Epidermal melanocyte (primary cell): ENCODE data around the gene POLRMT.
A peak's percentile ranks its signal among the peaks of the same experiment; 100 is the strongest.
"Not testable (repeated sequence)": the region's sequence is repeated elsewhere in the genome, so short reads cannot be mapped to it uniquely, and the experiment has no call there.

Experiments used
- DNase-seq: peaks from one replicate; pipeline ENCODE4 v3.0.0; 2011; ENCODE audit warnings: low spot score; ENCODE audit not compliant: insufficient read length

The POLRMT gene

DNA sequence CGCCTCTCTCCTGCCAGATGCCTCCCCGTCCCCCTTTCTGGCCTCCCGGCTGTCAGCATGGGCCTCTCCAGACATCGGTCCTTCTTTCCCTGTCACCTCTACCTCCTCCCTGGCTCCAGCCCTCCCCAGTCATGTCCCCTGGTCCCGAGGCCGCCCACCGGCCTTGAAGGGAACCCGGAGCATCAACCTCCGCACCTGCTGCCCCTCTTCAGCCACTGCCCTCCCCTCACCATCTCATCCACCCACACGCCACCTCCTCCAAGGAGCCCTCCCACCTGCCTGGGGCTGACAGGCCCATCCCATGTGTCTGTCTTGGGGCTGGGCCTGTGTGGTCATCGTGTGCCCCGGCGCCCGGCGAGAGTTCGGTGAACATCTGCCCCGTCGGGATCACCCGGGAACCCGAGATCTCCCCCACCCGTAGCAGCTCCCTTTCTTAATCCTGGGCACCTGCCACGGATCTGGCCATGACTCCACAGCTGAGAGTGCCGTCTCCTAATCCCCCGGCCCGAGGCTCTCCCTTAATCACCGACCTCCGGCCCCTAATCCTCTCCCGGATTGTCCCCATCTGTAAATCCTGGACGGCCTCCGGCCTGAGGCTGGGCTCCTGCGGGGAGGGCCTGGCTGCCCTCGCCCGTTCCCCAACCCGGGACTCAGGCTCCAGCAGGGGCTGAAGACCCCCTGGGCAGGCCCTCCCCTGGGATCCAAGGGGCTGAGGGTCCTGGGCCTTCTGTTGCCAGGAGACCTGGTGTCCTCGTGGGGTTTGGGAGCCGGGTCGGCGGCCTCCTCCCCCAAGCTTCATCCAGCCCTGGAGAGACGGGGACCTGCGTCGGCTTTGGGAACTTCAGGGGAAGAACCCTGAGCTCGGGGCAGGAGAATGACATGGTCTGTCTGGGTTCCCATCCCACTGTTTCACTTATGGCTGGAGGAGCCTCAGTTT, 37.7 kb downstream of the POLRMT start:
- DNase-seq: no peak

DNA sequence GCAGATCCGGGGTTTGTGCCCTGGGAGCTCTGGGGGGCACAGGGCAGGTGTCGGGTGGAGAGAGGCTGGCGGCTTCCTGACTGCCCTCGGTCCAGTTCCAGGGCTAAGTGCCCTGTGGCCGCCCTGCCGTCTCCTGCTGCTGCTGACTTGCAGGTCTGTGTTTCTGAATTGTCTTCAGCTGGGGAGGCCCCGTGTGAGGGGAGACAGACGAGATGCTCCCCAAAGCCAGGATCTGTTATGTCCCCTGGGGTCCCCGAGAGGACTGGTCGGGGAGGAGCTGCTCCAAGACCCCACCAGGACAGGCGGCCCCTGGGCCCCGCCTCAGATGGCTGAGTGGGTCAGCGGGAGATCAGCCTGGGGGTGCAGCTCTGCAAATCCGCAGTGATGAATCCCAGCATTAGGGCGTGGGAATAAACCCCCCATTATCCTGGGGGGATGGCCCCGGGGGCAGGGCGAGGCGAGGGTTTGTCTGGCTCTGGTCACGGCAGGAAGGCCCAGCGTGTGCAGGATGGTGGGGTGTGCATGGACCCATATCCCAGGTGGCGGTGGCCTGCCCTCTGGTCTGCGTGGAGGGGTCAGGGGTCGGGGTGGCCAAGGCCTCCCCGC, 39.0 kb downstream of the POLRMT start:
- no peak for DNase-seq

DNA sequence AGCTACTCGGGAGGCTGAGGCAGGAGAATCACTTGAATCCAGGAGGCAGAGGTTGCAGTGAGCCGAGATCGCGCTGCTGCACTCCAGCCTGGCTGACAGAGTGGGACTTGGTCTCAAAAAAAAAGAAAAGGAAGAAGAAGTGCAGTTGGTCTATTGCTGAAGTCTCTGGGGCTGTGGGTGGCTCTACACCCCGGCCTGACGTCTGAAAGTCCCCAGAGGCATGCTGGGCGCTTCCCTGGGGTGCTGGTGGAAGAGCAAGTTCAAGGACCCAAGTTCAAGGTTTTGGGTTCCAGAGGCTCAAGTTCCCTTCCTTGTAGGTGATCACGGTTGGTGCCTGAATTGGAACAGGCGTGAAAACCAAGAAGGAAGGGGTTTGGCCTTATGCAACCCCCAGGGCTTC, 39.8 kb downstream of the POLRMT start:
- DNase-seq: no peak

DNA sequence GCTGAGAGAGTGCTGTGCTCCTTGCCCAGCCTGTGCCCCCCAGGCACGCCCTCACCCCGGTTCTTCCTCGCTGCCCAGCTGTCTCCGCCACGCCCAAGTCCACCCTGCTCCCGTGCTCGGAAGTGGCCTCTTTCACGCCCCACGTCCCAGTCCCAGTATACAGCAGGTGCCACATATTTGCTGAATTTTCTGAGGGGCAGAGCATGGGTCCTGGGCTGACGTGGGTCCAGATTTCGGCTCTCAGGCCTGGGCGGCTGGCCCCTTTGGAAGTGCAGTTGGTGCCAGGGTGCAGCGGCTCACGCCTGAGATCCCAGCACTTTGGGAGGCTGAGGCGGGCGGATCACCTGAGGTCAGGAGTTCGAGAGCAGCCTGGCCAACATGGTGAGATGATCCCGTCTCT, 40.3 kb downstream of the POLRMT start:
- no peak for DNase-seq

DNA sequence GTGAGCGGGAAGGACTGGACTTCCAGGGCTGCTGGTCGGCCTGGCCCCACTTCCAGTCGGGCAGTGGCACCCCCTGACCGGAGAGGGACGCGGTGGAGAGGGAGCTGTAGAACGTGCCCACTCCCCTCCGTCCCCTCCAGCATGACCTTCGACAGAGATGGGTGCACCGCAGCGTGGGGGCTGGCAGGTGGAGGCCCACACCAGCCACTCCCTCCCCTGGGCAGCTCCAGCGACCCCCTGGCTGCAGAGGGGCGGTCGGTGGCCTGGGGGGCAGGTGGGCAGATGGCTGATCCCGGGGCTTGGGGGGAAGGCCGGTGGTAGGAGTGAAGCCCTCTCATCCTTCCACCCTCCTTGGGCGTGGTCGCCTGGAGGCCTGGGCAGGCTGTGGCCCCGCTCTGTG, 41.2 kb downstream of the POLRMT start:
- no peak for DNase-seq

DNA sequence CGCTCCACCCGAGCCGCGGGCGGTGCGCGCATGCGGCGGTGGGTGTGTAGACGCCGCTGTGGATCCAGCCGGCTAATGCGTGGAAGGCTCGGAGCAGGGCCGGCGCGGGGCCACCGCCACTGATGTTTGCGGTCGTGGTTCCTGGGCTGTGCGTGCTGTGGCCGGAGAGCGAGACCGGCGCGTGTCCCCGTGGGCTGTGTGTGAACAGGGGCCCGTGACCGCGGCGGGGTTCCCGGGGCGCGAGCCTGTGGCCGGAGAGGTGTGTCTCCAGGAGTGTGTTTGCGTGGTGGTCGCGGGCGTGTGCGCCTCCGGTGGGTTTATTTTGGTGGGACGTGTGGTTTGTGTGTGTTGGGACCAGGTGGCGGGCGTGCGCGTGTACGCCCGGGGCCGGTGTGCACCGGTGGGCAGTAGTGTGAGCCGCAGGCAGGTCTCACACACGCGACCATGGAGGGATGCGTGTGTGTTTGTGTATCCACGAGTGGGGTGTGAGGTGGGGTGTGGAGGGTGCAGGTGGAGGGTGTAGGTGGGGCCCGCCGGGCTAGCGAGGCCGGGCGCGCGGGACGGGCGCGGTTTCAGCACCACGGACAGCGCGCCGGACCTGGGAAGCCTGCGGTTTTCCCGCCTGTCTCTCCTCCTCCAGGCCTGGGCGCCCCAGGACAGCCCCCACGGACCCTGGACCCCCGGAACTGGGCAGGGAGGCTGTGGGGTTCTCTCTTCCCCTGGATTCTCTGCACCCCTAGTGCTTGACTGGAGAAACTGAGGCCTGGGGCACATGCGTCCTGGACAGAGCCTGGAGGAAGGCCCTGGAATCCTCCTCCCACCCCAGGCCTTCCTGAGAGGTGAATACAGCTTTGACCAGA, 42.0 kb downstream of the POLRMT start:
- DNase-seq: no peak

DNA sequence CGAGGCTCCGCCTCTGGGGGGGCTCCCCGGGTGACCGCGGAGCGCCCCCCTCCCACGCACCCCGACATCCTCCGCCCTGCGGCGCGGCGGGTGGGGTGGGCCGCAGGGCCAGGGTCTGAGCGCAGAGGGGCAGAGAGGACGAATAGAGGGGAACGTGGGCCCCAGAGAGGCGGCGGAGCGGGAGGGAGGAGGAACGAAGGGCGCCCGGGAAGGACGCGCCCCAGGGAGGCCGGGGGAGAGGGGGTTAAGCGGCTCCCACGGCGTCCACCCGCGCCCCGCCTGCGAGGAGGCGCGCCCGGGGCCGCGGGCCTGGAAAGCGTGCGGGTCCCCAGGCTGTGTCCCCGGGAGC, 42.6 kb downstream of the POLRMT start:
- DNase-seq: no peak

DNA sequence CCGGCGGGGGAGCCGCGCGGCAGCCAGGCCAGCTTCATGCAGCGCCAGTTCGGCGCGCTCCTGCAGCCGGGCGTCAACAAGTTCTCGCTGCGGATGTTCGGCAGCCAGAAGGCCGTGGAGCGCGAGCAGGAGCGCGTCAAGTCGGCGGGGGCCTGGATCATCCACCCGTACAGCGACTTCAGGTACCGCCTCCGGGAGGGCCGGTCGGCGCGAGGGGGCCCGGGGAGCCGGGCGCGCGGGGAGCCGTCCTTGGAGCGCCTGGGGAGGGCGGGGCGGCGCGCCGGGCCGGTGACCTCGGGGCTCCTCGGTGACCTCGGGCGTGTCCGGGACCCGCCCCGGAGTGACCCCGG, 43.0 kb downstream of the POLRMT start:
- DNase-seq: no peak

DNA sequence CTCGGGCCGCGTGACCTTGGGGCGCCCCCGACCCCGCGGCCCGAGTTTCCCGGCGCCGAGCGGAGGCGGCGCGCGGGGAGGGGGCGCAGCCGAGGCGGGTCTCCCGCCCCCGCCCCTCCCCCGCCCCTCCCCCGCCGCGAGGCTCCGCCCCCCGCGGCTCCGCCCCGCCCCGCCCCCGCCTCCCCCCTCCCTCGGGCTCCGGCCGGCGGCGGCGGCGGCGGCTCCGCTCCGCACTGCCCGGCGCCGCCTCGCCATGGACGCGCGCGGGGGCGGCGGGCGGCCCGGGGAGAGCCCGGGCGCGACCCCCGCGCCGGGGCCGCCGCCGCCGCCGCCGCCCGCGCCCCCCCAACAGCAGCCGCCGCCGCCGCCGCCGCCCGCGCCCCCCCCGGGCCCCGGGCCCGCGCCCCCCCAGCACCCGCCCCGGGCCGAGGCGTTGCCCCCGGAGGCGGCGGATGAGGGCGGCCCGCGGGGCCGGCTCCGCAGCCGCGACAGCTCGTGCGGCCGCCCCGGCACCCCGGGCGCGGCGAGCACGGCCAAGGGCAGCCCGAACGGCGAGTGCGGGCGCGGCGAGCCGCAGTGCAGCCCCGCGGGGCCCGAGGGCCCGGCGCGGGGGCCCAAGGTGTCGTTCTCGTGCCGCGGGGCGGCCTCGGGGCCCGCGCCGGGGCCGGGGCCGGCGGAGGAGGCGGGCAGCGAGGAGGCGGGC, 43.5 kb downstream of the POLRMT start, which contains the start of gene HCN2:
Gene HCN2 (plus strand): TSS at position 189 of the 703 bp plus-strand sequence. CDS start 65 bp downstream, at position 254.
- DNase-seq: no peak

DNA sequence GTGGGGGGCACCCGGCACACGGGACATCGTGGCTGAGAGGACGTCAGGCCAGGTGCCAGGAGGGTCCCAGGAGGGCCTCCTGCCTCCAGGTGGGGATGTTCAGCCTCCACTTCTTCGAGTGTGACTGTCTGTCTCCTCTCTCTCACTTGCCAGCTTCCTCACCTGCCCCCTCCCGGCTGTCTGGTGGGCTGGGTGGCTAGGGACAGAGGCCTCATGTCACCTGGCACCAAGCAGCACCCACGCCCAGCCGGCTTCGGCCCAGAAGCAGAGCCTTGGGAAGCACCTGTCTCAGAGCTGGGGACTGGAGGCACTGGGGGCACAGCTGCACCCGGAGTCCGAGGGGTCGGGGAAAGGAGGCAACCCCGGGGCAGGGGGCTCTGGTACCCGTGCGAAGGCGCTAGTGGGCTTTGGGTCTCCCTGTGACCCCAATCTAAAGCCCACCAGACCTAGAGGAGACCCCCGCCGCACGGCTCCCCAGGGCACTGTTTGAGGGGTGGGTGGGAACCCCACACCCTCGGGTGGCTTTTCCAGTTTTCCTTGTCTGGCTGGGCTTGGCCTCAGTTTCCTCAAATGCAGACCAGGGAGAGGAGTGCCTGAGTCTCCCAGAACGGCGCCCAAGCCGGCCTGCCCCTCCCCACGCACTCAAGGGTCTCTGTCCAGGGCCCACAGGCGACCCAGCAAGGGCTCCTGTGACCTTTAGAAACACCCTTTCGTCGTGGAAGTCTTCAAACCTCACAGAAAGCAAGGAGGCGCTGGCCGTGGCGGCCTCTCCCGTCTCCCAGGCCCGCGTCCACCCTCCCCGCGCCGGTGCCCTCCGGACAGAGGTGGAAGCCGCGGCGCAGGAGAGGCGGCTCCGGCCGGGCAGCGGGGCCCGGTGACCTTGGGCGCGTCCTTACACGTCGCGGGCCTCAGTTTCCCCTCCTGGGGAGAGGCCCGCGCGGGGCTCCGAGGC, 44.3 kb downstream of the POLRMT start:
- DNase-seq: no peak

DNA sequence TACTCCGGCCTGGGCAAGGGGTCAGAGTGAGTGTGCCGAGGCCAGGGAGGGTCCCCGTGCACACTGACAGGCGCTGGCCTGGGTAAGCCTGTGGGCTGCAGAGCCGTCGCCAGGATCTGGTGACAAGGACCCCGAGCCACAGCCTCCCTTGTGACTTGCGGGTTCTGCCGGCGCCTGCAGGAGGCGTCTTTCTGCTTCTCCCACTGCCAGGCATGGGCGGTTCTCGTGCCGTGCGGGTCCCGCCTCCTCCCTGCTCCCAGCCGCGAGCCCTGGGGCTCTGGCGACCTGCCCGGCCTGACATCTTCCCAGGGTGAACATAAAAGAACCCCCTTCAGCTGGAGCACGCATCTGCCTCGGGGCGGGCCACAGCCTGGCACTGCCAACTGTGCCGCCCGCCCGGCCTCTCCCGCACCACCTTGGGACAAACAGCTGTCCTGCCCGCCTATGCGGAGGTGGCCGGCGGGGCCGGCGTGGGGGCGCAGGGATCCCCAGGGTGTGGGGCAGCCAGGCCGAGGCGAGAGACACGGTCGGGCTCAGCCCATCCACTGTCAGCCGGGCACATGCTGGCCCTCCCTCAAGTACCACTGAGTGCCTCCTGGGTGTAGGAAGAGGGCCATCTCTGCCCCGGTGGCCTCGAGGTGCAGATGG, 45.1 kb downstream of the POLRMT start:
- DNase-seq: peak; percentile 94

DNA sequence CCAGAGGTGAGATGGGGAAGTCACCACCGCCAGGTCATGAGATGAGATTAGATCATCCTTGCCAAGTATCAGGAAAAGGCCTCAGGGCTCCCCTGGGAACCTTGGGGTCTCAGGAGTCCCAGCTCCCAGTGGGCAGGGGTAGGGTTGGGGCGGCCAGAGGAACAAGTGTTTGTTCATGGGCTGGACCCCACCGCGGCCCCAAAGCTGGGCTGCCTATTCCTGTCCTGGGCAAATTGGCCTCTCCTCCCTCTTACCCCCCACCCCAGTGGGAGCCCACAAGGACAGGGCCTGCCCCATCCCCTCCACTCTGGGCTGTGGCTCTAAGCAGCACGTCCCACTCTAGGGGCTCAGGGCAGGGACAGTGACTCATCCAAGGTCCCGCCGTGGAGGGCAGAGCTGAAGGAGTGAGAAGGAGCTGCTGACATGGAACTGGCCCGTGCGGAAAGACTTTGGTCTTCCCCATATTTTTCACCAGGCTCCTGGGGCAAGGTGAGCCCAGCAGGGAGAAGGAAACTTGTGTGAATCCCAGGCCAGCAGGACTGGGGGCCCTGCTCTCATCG, 47.7 kb downstream of the POLRMT start:
- no peak for DNase-seq

DNA sequence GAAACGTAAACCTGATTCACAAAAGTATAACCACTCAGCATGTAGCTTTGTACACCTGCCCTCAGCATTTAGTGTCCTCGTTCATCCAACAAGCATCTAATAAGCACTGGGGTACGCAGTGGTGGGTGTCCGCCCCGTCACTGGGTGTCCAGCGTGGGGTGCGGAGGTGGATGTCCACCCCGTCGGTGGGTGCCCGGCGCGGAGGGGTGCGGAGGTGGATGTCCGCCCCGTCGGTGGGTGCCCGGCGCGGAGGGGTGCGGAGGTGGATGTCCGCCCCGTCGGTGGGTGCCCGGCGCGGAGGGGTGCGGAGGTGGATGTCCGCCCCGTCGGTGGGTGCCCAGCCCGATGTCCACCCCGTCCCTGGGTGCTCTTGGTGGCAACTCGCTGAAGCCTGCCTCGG, 48.2 kb downstream of the POLRMT start:
- DNase-seq: not testable (repeated sequence)

DNA sequence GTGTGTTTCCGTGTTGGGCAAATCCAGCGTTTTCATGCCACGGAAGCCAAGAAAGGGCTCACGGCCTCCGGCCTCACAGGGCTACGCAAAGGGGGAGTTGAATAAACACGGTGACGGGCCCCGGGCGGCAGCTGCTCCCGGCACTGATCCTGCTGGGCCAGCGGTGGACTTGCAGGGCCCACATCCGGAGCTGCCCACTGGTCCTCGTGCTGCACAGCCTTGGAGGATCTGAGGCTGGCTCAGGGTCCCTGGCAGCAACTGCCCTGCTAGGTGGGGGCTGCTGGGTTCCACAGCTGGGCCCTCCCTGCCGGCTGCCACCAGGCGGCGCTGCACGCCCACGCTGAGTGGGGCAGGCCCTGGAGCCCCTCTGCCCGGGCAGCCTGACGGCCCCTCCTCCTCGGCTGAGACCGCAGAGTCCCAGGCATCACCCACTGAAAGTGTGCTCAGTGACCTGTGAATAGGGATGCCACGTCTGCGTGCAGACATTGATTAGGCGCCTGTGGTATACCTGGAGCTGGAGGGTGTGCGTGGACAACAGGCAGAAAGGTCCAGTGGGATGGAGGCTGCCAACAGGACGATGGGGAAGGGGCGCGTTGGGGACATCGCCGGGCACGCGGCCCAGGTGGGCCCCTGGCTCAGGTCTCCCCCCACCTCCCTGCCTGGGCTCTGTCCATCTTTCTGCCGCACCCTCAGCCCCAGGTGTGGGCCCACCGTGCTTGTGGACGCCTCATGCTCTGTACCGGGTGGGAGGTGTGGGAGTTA, 48.9 kb downstream of the POLRMT start:
- peak; percentile 55 for DNase-seq

DNA sequence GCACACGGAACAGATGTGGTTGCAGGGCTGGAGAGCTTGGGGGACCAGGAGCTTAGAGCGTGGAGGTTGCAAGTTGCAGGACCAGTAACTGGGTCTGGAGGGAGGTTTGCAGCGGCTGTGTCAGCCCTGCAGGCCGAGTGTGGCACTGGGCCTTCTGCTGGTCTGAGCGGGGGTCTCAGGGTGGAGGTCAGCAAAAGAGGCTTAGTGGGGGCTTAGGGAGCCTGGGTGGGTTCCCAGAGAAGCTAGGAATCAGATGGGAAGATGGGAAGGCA, 49.4 kb downstream of the POLRMT start:
- DNase-seq: no peak

DNA sequence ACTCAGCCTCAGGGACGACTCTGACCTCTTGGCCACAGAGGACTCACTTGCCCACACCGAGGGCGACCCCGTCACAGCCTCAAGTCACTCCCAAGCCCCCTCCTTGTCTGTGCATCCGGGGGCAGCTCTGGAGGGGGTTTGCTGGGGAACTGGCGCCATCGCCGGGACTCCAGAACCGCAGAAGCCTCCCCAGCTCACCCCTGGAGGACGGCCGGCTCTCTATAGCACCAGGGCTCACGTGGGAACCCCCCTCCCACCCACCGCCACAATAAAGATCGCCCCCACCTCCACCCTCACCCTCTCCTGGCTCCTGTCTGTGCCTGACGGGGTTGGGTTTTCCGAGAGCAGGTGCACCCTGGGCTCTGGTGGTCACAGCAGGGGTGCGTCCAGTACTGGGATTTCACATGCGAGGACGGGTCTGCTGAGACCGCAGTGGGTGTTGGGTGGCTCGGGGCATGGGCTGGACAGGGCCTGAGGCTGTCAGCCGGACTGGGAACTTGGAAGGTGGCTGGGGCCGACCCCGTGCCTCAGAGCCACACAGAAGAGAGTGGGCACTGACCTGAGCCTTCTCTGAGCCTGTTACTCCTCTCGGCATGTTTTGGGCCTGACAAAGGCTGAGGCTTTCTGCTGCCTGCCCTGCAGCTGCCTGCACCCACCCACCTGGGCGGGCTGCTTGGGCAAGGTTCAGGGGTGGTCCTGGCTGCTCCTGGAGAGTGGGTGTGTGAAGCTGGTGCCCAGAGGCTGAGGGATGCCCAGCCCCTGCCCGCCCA, 50.0 kb downstream of the POLRMT start:
- no peak for DNase-seq

DNA sequence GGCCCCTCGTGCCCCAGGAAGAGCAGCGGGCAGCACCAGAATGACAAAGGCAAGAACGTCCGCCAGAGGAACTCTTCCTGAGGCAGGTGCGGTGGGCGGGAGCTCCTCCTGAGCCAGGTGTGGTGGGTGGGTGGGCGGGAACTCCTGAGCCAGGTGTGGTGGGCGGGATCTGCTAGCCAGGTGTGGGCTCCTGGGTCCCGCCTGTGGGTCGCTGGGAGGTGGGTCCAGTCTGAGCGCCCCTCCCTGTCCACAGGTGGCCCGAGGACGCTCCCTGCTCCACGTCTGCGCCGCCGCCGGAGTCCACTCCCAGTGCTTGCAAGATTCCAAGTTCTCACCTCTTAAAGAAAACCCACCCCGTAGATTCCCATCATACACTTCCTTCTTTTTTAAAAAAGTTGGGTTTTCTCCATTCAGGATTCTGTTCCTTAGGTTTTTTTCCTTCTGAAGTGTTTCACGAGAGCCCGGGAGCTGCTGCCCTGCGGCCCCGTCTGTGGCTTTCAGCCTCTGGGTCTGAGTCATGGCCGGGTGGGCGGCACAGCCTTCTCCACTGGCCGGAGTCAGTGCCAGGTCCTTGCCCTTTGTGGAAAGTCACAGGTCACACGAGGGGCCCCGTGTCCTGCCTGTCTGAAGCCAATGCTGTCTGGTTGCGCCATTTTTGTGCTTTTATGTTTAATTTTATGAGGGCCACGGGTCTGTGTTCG, 50.7 kb downstream of the POLRMT start:
- no peak for DNase-seq
